ENCODE data around the gene NADK2.

NADK2 gene

GRCh38 chr5:36238502-36239295, 3.0 kb downstream of the NADK2 start:
- peaks cover 4% of the 10 kb centered on the region for H3K36me3 Mint-ChIP-seq (ENCODE audit: low read depth)
- H3K4me1 Mint-ChIP-seq, result peaks cover 49% of the 10 kb centered on the region
- H3K27me3 Mint-ChIP-seq, result no peaks in the 10 kb centered on the region
- DNase-seq, result no peak
- H3K9me3 Mint-ChIP-seq, result peaks cover 7% of the 10 kb centered on the region
- no peak overlapping the region for H3K27ac Mint-ChIP-seq
- peak overlapping the region; percentile 3 for H3K4me3 Mint-ChIP-seq
- no peak for ATAC-seq

DNA sequence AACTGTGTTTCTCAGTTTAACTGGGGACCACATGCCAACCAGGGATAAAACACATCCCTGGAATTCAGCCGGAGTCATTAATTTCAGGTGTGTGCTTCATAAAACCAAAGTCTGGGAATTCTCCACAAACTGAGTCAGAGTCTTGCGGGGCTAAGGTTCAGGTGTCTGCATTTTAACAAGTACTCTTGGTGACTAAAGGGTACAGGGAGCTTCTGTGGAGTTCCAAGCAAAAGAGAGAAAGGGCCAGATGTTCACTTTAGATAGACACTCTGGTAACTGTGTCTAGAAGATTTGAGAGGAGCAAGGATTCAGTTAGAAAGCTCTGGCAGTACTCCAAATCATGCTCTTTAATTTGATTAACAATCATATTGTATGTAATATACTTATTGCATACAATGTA, 4.0 kb downstream of the NADK2 start:
- no peaks in the 10 kb centered on the region for H3K9me3 Mint-ChIP-seq
- DNase-seq, result no peak
- H3K4me1 Mint-ChIP-seq, result peaks cover 39% of the 10 kb centered on the region
- no peak overlapping the region for H3K27ac Mint-ChIP-seq
- no peak for ATAC-seq
- H3K4me3 Mint-ChIP-seq, result no peak overlapping the region
- no peaks in the 10 kb centered on the region for H3K27me3 Mint-ChIP-seq
- peaks cover 4% of the 10 kb centered on the region for H3K36me3 Mint-ChIP-seq (ENCODE audit: low read depth)

DNA sequence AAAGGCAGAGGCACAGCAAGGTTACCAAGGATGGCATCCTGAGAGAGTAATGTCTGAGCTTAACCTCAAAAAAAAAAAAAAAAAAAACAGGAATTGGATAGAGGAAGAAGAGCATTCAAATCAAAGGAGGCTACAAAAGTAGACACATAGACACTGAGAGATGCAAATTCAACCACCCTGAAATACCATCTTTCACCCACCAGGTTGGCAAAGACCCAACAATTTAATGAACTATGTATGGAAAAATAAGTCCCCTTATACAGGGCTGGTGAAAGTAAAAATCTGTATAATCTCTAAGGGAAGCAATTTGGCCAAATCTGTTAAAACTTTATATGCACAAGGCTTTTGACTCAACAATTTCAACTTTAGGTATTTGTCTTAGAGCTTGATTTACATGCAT, 4.9 kb downstream of the NADK2 start:
- no peaks in the 10 kb centered on the region for H3K9me3 Mint-ChIP-seq
- no peak for DNase-seq
- peaks cover 32% of the 10 kb centered on the region for H3K4me1 Mint-ChIP-seq
- ATAC-seq, result no peak
- no peak overlapping the region for H3K27ac Mint-ChIP-seq
- no peaks in the 10 kb centered on the region for H3K27me3 Mint-ChIP-seq
- no peak overlapping the region for H3K4me3 Mint-ChIP-seq
- H3K36me3 Mint-ChIP-seq (ENCODE audit: low read depth), result peaks cover 6% of the 10 kb centered on the region

DNA sequence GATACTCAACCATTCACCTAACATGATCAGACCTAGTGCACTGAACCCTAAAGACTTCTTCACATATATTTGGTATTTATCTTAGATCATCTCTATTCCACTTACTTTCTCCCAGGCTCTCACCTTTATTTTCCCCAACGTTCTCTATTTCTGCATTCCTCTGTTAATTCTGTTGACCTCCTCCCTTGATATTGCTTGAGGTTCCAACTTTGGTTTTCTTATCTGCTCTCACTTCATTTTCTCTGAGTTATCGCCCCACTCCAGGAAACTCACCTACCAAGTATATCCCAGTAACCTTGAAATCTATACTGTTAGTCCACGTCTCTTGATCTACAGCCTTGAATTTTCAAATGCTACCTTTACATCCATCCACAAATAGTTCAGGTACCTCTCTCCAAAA, 9.2 kb downstream of the NADK2 start:
- no peak overlapping the region for H3K27ac Mint-ChIP-seq

DNA sequence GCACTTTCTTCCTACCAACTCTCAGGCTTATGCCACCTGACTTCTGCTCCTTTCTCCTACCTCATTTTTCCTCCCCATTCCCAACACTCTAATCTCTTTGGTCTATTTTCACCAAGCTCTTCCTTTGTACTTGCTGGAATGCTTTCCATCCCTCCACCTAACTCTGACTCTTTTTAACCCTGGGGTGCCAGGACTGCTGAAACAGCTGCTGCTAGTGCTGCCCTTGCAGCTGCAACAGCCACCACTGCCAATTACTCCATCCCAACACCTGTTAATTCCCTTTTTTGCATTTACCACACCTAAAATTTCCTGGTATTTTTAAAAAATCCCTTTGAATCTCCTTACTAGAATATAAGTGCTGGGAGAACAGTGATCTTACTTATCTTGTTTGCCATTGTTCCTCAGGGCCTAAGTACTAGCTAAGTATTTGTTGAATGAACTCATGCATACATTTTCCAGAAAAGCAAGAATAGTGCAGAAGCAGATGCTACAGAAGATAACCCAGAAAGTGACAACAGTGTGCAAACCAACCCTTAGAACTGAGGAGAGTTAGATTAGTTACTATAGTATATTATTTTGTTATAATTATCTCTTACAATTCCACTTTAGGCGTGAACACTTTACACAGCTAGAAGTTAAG, 11.5 kb downstream of the NADK2 start:
- Mint-ChIP-seq H3K27me3 (no peaks in the 10 kb centered on the region), H3K9me3 (no peaks in the 10 kb centered on the region), H3K27ac (no peak overlapping the region), H3K36me3 (ENCODE audit: low read depth) (peaks cover 9% of the 10 kb centered on the region), H3K4me1 (no peaks in the 10 kb centered on the region), H3K4me3 (no peak overlapping the region)
- no peak for DNase-seq
- ATAC-seq, result no peak

More for the DNA sequence above, 9.2 kb downstream of the NADK2 start:
- peaks cover 3% of the 10 kb centered on the region for H3K36me3 Mint-ChIP-seq (ENCODE audit: low read depth)
- H3K9me3 Mint-ChIP-seq, result no peaks in the 10 kb centered on the region
- no peak overlapping the region for H3K4me3 Mint-ChIP-seq
- H3K4me1 Mint-ChIP-seq, result peaks cover 5% of the 10 kb centered on the region
- no peak for DNase-seq
- no peak for ATAC-seq
- H3K27me3 Mint-ChIP-seq, result no peaks in the 10 kb centered on the region

DNA sequence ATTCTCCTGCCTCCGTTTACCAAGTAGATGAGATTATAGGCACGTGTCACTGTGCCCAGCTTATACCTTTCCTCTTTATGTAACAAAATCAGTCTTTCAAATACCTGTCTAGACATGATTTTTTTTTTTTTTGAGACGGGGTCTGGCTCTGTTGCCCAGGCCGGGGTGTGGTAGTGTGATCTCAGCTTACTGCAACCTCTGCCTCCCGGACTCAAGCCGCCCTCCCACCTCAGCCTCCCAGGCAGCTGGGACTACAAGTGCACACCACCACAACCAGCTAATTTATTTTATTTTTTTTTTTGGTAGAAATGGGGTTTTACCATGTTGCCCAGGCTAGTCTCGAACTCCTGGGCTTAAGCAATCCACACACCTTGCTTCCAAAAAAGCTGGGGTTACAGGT, 13.2 kb downstream of the NADK2 start:
- no peak overlapping the region for H3K4me3 Mint-ChIP-seq
- ATAC-seq (no peak), DNase-seq (no peak)
- no peaks in the 10 kb centered on the region for H3K9me3 Mint-ChIP-seq
- H3K36me3 Mint-ChIP-seq (ENCODE audit: low read depth), result peaks cover 16% of the 10 kb centered on the region
- H3K27ac Mint-ChIP-seq, result no peak overlapping the region
- no peaks in the 10 kb centered on the region for H3K27me3 Mint-ChIP-seq
- H3K4me1 Mint-ChIP-seq, result no peaks in the 10 kb centered on the region

- DNase-seq (no peak), ATAC-seq (no peak)
- Mint-ChIP-seq H3K4me3 (no peak overlapping the region), H3K4me1 (no peaks in the 10 kb centered on the region), H3K27me3 (no peaks in the 10 kb centered on the region), H3K36me3 (ENCODE audit: low read depth) (peaks cover 14% of the 10 kb centered on the region), H3K27ac (no peak overlapping the region), H3K9me3 (no peaks in the 10 kb centered on the region)
Measured at GRCh38 chr5:36227046-36227445, 14.7 kb downstream of the NADK2 start.

- DNase-seq, result no peak
- H3K27ac Mint-ChIP-seq, result no peak overlapping the region
- H3K36me3 Mint-ChIP-seq (ENCODE audit: low read depth), result peaks cover 25% of the 10 kb centered on the region
- H3K9me3 Mint-ChIP-seq, result no peaks in the 10 kb centered on the region
- no peak overlapping the region for H3K4me3 Mint-ChIP-seq
- no peaks in the 10 kb centered on the region for H3K4me1 Mint-ChIP-seq
- ATAC-seq, result no peak
- no peaks in the 10 kb centered on the region for H3K27me3 Mint-ChIP-seq
Measured at GRCh38 chr5:36222620-36223019, 19.1 kb downstream of the NADK2 start.

- no peak for ATAC-seq
Measured at GRCh38 chr5:36217988-36218387, 23.7 kb downstream of the NADK2 start.

DNA sequence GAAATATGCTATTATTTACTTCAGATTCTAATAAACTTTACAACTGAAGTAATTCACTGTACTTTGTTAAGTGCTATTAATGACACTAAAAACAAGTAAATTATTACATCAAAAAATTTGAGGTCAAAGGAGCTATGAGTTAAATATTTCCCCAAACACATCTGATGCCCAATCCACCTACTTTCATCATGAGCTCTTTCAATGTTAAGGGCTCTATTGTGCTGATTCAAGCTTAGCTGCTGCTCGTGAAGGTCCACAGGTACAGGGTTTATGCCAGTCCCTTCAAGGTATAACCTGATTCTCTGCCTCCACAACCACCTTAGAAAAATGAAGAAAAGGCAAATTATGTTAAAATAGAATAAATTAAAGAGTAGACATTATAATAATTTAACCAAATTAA, 24.2 kb downstream of the NADK2 start:
- ATAC-seq, result no peak
- H3K36me3 Mint-ChIP-seq (ENCODE audit: low read depth), result peaks cover 21% of the 10 kb centered on the region

More at GRCh38 chr5:36217988-36218387, 23.7 kb downstream of the NADK2 start:
- no peaks in the 10 kb centered on the region for H3K27me3 Mint-ChIP-seq
- DNase-seq, result no peak
- H3K27ac Mint-ChIP-seq, result no peak overlapping the region
- peaks cover 21% of the 10 kb centered on the region for H3K36me3 Mint-ChIP-seq (ENCODE audit: low read depth)
- no peak overlapping the region for H3K4me3 Mint-ChIP-seq
- no peaks in the 10 kb centered on the region for H3K4me1 Mint-ChIP-seq
- no peaks in the 10 kb centered on the region for H3K9me3 Mint-ChIP-seq

DNA sequence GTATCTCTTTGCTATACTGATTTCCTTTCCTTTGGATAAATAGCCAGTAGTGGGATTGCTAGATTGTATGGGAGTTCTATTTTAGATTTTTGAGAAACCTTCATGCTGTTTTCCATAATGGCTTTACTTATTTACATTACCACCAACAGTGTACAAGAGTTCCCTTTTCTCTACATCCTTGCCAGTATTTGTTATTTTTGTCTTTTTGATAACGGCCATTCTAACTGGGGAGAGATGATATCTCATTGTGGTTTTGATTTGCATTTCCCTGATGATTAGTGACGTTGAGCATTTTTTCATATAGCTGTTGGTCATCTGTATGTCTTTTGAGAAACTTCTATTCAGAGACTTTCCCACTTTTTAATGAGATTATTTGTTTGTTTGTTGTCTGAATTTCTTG, 25.8 kb downstream of the NADK2 start:
- Mint-ChIP-seq H3K4me3 (no peak overlapping the region), H3K27me3 (no peaks in the 10 kb centered on the region), H3K4me1 (no peaks in the 10 kb centered on the region), H3K36me3 (ENCODE audit: low read depth) (peaks cover 19% of the 10 kb centered on the region), H3K27ac (no peak overlapping the region), H3K9me3 (no peaks in the 10 kb centered on the region)
- ATAC-seq, result no peak
- no peak for DNase-seq

More for the DNA sequence above, 24.2 kb downstream of the NADK2 start:
- Mint-ChIP-seq H3K9me3 (no peaks in the 10 kb centered on the region), H3K4me3 (no peak overlapping the region), H3K27me3 (no peaks in the 10 kb centered on the region), H3K27ac (no peak overlapping the region), H3K4me1 (no peaks in the 10 kb centered on the region)
- no peak for DNase-seq

- Mint-ChIP-seq H3K36me3 (ENCODE audit: low read depth) (peaks cover 15% of the 10 kb centered on the region), H3K27ac (no peak overlapping the region), H3K4me1 (no peaks in the 10 kb centered on the region), H3K9me3 (no peaks in the 10 kb centered on the region), H3K4me3 (no peak overlapping the region), H3K27me3 (no peaks in the 10 kb centered on the region)
- no peak for DNase-seq
- ATAC-seq, result no peak
Measured at GRCh38 chr5:36214436-36214835, 27.3 kb downstream of the NADK2 start.

DNA sequence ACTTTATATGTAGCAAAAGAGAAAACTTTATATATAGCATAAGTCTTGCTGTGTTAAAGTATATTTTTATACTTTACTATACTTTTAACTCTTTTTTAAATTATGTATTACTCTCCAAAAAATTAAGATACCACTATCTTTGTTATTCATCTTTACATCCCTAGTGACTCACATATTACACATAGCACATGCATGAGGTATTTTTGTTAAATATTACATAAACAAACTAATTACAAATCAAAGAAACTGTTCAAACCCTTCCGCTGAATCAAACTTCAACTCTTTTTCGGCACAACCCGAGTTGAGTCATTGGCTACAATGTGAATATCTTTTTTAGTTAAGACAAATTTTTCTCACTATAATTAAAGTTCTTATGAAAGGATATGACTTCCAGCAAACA, 32.1 kb downstream of the NADK2 start:
- no peaks in the 10 kb centered on the region for H3K9me3 Mint-ChIP-seq
- ATAC-seq (no peak), DNase-seq (no peak)

GRCh38 chr5:36208786-36209185, 32.9 kb downstream of the NADK2 start:
- Mint-ChIP-seq H3K9me3 (no peaks in the 10 kb centered on the region), H3K36me3 (ENCODE audit: low read depth) (peaks cover 23% of the 10 kb centered on the region), H3K4me1 (no peaks in the 10 kb centered on the region), H3K27ac (no peak overlapping the region), H3K4me3 (no peak overlapping the region), H3K27me3 (no peaks in the 10 kb centered on the region)
- no peak for ATAC-seq
- DNase-seq, result no peak

More for the DNA sequence above, 32.1 kb downstream of the NADK2 start:
- Mint-ChIP-seq H3K36me3 (ENCODE audit: low read depth) (peaks cover 24% of the 10 kb centered on the region), H3K27me3 (no peaks in the 10 kb centered on the region), H3K27ac (no peak overlapping the region), H3K4me3 (no peak overlapping the region), H3K4me1 (no peaks in the 10 kb centered on the region)

DNA sequence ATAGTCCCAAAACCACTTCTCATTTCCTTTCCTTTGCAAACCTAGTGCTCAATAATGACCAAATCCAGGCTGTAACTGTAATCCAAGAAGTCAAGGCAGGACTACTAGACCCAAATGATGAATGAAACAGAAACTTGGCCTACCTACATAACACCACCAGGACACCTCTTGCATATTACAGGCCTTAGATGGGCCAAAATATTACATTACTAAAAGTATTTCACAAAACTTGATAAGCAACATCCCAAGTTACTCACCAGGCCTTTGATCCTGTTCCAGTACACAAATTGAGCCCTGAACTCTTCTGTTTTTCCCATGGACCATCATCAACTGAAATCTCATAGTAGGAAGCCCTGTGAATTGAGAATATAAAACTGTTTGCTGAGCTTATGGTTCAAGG, 34.8 kb downstream of the NADK2 start:
- Mint-ChIP-seq H3K27ac (no peak overlapping the region), H3K36me3 (ENCODE audit: low read depth) (peaks cover 24% of the 10 kb centered on the region), H3K27me3 (no peaks in the 10 kb centered on the region), H3K4me3 (no peak overlapping the region), H3K4me1 (peaks cover 2% of the 10 kb centered on the region), H3K9me3 (no peaks in the 10 kb centered on the region)
- DNase-seq, result no peak
- ATAC-seq, result no peak

Data from activated naive CD8-positive, alpha-beta T cell treated with anti-CD3 and anti-CD28 coated beads, Interleukin-2, amount 50 U/mL, for 24 hours (primary cell).